Tongue (tissue), 2 donors: ENCODE results near the gene C10orf53. TPM values are rescaled to one million over a fixed set of nuclear protein-coding genes. Genes with fewer than 3 reads are reported as not detected.

Experiments
- DNase-seq: peaks from one replicate; pipeline ENCODE4 v3.0.0-alpha.2; 2015
- total RNA-seq: library from RNA; depleted of rRNA; stranded (reverse); fragments of >200 nt; gene quantifications from one replicate; pipeline ENCODE4 v1.2.3, GENCODE V29; 2014

C10orf53 gene
- total RNA-seq, 1 donor from 2014 or later = not detected

DNA sequence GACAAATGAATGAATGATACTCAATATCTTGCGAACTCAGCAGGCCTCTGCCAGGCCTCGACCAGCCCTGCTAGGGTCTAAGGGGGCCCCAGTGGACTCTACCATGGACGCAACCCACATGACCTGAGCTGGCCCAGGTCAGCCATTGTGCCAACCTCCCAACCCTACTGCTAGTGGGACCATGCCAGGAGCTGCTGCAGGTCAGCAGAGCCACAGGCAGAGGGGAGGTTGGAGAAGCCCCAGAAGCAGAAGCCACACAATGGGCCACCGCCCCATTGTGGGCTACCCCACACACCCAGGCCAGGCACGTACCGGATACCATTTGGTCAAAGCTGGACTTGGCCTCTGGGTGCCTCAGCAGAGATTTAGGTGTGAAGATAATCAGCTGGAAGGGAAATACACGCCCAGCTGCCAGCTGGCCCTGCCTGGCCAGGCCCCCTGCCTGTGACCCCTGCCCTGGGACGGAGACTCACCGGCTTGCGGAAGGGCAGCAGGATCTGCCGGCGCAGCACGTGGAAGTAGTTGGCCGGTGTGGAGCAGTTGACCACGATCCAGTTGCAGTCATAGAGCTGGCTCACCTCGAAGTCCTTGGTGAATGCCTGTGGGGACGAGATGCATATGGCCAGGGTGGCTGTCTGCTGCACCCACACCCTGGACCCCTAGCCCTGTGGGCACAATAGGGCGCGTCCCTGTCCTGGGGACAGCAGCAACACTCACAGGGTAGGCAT, 58.2 kb downstream of the C10orf53 start:
- DNase-seq = no peak

DNA sequence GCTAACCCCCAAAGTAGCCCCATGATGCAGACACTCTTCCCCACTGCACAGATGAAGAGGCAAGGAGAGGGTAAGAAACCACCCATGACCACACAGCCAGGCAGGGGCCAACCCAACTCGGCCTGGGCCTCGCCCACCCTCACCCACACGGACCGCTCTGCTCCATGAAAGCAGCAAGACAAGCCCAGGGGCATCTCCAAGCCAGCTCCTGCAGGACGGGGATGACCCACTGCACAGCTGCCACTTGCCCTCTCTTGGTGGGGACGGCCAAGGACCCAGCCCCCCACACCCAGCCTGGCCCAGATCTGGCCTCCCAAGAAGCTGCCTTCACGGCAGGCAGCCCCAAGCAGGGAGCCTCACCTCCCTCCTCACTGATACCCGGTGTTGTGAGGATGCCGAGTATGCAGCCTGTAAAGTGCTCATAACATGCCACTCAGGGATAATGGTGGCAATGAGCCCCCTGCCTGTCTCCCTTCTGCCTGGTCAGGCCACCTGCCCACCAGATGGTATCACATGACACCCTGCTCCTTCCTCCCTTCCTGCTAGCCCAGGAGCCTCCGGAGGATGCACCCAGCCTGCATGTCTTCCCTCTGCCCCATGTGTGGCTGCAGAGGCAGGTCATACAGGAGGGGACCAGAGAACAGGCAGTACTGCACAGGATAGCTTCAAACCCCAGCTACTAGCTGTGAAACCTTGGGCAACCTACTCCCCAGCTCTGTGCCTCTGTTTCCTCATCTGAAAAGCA, 59.3 kb downstream of the C10orf53 start:
- DNase-seq = no peak

DNA sequence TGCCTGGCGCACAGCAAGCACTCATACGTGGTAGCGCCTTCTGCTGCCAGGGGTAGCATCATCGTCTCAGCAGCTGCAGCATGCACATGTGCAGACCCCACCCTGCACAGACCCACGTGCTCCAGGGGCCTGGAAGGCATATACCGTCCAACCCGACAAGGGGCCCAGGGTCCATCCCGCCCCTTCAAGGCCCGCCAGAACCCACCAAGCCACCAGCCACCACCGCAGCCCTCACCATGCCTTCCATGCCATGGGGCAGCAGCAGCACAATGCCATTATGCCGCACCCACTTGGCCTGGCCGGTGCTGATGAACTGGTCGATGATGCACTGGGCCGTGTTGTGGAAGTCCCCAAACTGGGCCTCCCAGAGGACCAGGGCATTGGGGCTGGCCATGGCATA, 60.0 kb downstream of the C10orf53 start:
- DNase-seq = no peak

DNA sequence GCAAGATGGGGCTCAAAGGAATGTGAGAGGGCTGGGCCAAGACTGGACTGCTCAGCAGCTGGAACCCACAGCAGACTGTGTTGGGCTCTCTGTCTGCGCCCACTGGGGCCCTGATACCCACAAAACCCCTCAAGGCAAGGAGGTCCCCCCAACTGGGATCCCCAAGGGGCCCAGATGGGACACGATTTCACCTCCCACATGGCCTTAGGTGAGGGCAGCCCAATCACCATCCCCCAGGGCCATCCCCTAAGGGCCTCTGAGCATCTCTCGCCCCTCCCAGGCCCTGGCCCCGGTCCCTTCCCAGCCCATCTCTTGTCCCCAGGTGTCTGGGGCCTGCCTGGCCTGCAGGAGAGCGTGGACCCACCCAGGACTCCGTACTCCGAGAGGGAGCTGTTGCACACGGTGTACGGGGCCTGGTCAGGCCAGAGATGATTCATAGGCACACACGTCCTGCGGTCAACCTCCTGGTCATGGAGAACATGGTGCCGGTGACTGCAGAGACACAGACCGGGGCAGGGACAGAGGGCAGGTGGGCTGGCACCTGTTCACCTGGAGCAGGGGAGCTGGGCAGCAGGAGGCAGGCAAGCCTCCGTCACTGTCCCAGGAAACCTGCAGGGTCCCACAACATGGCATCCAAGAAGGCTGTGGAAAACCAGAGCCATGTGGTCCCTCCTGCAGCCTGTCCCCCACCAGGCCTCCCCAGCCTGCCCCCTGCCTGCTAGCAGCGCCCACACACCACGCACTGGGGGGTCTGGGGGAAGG, 61.1 kb downstream of the C10orf53 start:
- no peak for DNase-seq

DNA sequence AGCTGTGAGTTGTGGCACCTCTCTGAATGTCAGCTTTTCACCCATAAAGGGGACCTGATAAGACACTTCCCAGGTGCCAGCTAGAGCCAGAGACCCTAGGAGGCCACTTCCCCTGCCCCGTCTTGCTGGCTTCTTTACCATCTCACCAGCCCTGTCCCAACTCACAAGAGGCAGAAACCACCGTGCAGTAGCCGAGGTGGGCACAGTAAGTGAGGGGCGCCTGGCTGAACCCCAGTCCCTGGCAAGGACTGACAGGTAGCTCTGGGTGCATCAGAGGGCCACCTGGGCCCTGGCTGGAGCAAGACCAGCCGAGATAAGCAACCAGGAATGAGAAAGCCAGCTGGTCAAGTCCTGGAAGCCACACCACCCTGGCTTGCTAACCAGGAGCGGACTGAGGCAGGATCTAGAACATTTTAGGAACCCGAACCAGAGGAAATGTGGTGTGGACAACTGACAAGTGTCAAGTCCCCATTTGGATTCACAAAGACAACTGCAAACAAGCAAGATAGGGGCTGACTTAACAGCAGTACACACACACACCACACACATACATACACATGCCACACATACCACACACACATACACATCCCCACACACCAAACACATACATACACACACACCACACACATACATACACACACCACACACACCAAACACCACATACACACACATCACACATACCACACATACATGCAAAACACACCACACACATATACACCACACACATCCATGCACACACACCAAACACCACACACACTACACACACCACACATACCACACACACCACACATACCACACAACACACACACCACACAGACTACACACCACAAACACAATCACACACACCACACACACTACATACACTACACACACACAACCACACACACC, 61.9 kb downstream of the C10orf53 start:
- no peak for DNase-seq

DNA sequence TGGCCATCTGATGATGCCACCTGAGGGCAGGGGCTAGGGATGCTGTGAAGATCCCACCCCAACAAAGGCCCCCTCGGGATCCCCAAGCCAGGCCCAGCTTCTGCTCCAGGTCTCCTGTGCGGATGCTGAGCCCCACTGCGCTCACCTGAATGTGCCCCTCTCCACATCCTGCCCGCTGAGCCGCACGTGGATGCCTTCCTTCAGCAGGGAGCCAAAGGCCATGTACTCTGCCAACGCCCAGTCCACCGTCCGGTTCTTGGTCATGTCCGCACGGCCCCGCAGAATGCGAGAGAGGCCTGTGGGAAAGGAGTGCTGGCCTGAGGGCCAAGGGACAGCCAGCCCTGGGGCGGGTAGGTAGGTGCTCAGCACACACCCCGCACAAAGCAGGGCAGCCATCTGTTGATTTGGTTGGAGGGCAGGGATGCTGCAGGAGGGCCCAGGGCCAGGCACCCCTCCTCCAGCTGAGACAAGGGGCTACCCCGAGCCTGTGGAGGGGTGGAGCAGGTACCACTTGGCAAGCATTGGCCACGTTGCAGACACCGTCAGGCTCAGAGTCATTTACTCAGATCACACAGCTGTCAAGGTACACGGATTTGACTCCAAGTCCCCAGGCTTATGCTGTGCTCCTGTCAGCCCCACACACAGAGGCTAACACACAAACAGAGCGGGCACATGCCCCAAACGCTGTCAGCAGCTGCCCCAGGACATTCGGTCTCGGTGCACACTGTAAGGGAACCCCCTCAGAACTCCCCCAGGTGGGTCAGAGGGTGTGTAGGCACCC, 63.4 kb downstream of the C10orf53 start:
- DNase-seq = no peak

DNA sequence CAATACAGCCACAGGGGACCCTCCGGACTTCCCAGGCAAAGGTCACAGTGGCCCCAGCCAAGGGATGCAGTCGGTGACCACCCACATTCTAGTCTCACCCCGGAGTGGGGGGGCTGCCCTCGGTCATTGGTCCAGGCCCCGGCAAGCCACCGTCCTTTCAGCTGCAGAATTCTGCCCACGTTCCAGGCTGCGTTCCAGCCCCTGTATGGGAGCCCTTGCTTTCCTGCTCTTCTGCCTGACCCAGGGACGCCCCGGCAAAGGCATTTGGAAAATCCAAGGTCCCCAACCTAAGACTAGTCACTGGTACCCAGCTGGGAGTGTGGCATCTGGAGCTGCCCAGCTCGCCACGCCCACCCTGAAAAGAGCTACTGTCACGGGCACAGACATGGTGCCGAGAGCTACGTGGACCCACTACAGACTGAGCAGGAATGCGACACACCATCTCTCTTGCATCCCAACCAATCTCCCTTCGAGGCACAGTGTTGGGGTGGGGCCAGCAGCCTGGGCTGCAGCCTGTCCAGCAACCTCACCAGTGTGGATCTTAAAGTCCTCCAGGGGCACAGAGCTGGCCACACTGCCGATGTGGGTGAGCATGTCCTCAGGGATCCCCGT, 64.1 kb downstream of the C10orf53 start:
- no peak for DNase-seq

DNA sequence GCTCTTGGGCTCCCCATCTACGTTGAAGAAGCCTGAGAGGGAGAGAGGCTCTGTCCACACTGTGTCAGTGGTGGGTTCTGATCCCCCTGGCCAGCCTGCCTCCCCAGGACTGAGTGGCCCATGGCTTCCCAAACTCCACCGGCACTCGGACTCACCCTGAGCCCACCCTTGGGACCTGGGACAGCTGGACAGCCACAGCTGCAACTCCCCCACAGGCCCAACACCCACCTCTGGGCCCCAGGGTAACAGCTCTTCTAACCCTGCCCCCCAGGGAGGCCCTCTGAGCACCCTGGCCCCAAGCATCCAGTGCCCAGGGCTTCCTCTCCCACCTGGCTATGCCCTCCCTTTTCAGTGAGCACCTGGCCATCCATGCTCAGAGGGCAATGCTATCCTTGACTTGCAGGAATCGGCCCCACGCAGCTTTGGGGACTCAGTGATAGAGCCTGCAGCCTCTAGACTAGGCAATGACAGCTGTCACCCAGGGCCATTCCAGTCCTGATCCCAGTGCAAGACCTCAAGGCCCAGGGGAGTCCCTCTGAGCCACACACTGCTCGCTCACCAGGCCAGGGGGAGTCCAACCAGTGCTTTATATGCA, 64.7 kb downstream of the C10orf53 start:
- no peak for DNase-seq

DNA sequence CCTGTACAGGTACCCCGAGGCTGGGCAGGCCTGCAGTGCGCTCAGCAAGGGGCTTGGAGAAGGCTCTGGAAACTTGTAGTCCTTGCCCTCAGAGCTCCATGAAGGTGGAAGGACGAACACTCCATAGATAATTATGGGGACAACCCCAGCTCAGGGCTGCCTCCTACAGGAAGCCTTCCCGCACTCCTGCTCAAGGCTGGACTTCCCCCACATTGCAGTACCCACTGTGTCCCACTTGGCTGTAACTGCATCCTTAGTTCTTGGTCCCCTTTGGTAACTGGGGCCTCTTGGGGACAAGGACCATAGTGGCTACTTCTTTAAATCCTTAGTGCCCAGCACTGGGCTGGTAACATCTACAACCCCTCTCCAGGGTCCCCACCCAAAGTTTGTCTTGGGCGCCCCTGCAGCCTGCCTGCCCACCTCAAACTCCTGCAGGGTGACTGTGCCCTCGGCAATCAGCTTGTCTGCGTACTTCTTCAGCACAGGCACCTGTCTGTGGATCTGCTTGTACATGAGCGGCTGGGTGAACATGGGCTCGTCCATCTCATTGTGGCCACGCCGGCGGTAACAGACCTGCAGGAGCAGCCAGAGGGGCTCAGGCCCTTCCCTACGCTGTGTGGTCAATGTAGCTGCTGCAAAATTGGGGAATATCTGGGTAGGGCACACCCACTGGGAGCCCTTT, 65.6 kb downstream of the C10orf53 start:
- no peak for DNase-seq

DNA sequence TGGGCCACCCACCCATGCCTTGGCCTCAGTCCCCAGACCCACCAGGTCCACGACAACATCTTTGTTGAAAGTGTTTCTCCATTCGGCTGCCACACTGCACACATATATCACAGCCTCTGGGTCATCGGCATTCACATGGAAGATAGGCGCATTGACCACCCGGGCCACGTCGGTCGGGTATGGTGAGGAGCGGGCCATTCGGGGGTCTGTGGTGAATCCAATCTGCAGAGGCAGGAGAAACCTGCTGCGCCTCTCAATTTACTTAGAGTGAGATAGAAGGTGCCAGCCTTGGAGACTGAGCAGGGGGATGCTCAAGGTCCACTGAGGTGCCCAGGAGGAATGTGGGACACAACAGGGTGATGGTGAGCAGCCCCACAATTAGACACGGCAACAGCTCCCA, 66.3 kb downstream of the C10orf53 start:
- no peak for DNase-seq

DNA sequence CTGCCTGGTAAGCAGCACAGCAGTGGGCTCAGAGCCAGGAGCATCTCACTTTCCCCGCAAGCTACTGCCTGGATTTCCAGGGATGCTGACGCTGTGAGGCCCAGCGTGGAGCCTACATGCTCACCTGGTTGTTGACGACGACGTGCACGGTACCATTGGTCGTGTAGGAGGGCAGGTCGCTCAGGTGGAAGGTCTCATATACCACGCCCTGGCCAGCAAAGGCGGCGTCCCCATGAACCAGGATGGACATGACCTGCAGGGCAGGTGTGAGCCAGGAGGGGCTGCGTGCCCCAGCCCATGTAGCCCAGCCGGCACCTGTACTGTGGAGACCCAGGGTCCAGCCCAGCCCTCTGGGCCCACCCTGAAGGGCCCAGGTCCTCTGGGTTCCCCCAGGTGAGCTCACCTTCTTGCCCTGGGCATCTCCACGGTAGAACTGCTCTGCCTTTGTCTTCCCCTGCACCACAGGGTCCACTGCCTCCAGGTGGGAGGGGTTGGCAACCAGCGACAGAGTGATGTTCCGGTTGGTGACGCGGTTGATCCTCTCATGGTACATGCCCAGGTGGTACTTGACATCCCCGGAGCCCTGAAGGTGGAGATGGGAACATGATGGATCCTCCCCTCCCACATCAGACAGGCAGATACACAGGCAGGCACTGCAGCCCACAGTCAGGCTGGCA, 67.3 kb downstream of the C10orf53 start:
- DNase-seq = no peak

Other genes starting within 250 kb of the C10orf53 start
- gene ERCC6, start 140.5 kb upstream of the C10orf53 start, total RNA-seq = 17.8 TPM
- gene SLC18A3, start 69.3 kb upstream of the C10orf53 start, total RNA-seq = 0.31 TPM
- gene CHAT, start 65.6 kb upstream of the C10orf53 start, total RNA-seq = not detected
- gene OGDHL, start 82.7 kb downstream of the C10orf53 start, total RNA-seq = 1.4 TPM